ENCODE results near the gene SLC7A5. TPM values are rescaled to one million over a fixed set of nuclear protein-coding genes. Genes with fewer than 3 reads are reported as not detected.
"Not testable (repeated sequence)": the region's sequence is repeated elsewhere in the genome, so short reads cannot be mapped to it uniquely, and the experiment has no call there.

The SLC7A5 gene
- polyA plus RNA-seq, 1 experiment: 60.2 TPM

- DNase-seq (ENCODE audit: low read depth): no peak
- TF ChIP-seq CTCF (IDR thresholded peaks at IDR 0.05; ENCODE audit: insufficient read depth, low read depth, low read length): peak; percentile 21; the same call in 1 of the 2 replicates
- peaks cover 12% of the 10 kb centered on the region; the same call in 1 of the 2 replicates for H3K27me3 ChIP-seq (ENCODE audit: control insufficient read depth, insufficient read depth, low read length)
- ChIA-PET CTCF (no interaction called here), POLR2A (no interaction called here)
- H3K36me3 ChIP-seq (ENCODE audit: control insufficient read depth, insufficient read depth, low read length): no peaks in the 10 kb centered on the region
- no peak overlapping the region for H3K4me3 ChIP-seq (ENCODE audit: low read depth, low read length)
These were observed 8.7 kb upstream of the SLC7A5 start for GRCh38 chr16:87877942-87878507.

- no peak for TF ChIP-seq CTCF (IDR thresholded peaks at IDR 0.05; ENCODE audit: insufficient read depth, low read depth, low read length)
- H3K4me3 ChIP-seq (ENCODE audit: low read depth, low read length): no peak overlapping the region
- CTCF ChIA-PET: interaction anchor here (0.6 to 3.9 kb wide), 7 partner anchors 11 to 95 kb away, joined by 3 to 33 read pairs (median 3); no protein-coding TSS in a partner anchor
- no peaks in the 10 kb centered on the region for H3K36me3 ChIP-seq (ENCODE audit: control insufficient read depth, insufficient read depth, low read length)
- peaks cover 5% of the 10 kb centered on the region; the same call in 1 of the 2 replicates for H3K27me3 ChIP-seq (ENCODE audit: control insufficient read depth, insufficient read depth, low read length)
- POLR2A ChIA-PET: no interaction called here
- no peak for DNase-seq (ENCODE audit: low read depth)
These were observed 5.5 kb upstream of the SLC7A5 start for GRCh38 chr16:87874639-87875427.

- DNase-seq (ENCODE audit: low read depth): peak; percentile 70
- H3K4me3 ChIP-seq (ENCODE audit: low read depth, low read length); H3K27me3 ChIP-seq (ENCODE audit: control insufficient read depth, insufficient read depth, low read length); H3K36me3 ChIP-seq (ENCODE audit: control insufficient read depth, insufficient read depth, low read length): not testable (repeated sequence)
- ChIA-PET POLR2A (interaction anchor here (1.1 kb wide), 1 partner anchor 92 kb away, joined by 4 read pairs; no protein-coding TSS in a partner anchor), CTCF (interaction anchor here (0.7 to 4.4 kb wide), 31 partner anchors 10 to 341 kb away, joined by 3 to 172 read pairs (median 4); partner anchors contain the start of gene KLHDC4)
These were observed 1.3 kb upstream of the SLC7A5 start for GRCh38 chr16:87870418-87871291.

GRCh38 chr16:87869879-87870417 is 641 bp upstream of the SLC7A5 start:
- DNase-seq (ENCODE audit: low read depth): not testable (repeated sequence)
- CTCF ChIA-PET: interaction anchor here (0.8 to 4.4 kb wide), 11 partner anchors 9 to 93 kb away, joined by 3 to 172 read pairs (median 6); no protein-coding TSS in a partner anchor

GRCh38 chr16:87868254-87869029 is 865 bp downstream of the SLC7A5 start:
- H3K4me3 ChIP-seq (ENCODE audit: low read depth, low read length): peak overlapping the region; percentile 75
- H3K27me3 ChIP-seq (ENCODE audit: control insufficient read depth, insufficient read depth, low read length); H3K36me3 ChIP-seq (ENCODE audit: control insufficient read depth, insufficient read depth, low read length): not testable (repeated sequence)
- CTCF ChIA-PET: interaction anchor here (0.8 to 4.4 kb wide), 3 partner anchors 19 to 89 kb away, joined by 8 to 172 read pairs (median 98); no protein-coding TSS in a partner anchor
- peak; percentile 55 for DNase-seq (ENCODE audit: low read depth)
- POLR2A ChIA-PET: interaction anchor here (0.6 to 0.7 kb wide), 2 partner anchors 24 to 88 kb away, joined by 3 to 4 read pairs; no protein-coding TSS in a partner anchor

More at GRCh38 chr16:87869879-87870417, 641 bp upstream of the SLC7A5 start:
- H3K27me3 ChIP-seq (ENCODE audit: control insufficient read depth, insufficient read depth, low read length); H3K36me3 ChIP-seq (ENCODE audit: control insufficient read depth, insufficient read depth, low read length); H3K4me3 ChIP-seq (ENCODE audit: low read depth, low read length): not testable (repeated sequence)
- POLR2A ChIA-PET: interaction anchor here (0.6 kb wide), 2 partner anchors 91 to 258 kb away, joined by 3 read pairs; no protein-coding TSS in a partner anchor

GRCh38 chr16:87865902-87866555 is 3.3 kb downstream of the SLC7A5 start:
- POLR2A ChIA-PET; H3K36me3 ChIP-seq (ENCODE audit: control insufficient read depth, insufficient read depth, low read length); DNase-seq (ENCODE audit: low read depth); H3K27me3 ChIP-seq (ENCODE audit: control insufficient read depth, insufficient read depth, low read length): not testable (repeated sequence)
- H3K4me3 ChIP-seq (ENCODE audit: low read depth, low read length): peak overlapping the region; percentile 2; the same call in 1 of the 2 replicates
- CTCF ChIA-PET: interaction anchor here (1.5 to 4.1 kb wide), 3 partner anchors 13 to 87 kb away, joined by 5 to 27 read pairs (median 22); no protein-coding TSS in a partner anchor

Data from BJ (cell line).